IPS-15b (cell line): Measurements from ENCODE around the gene HYPK.

Experiments used
- H3K27me3 ChIP-seq: one replicate; pipeline ENCODE4 v1.6.1; 2013; ENCODE audit warnings: low read length; ENCODE audit not compliant: control insufficient read depth, insufficient read depth
- H3K36me3 ChIP-seq: one replicate; pipeline ENCODE4 v1.6.1; 2013; ENCODE audit warnings: low read length; ENCODE audit not compliant: control insufficient read depth, insufficient read depth
- H3K4me1 ChIP-seq: one replicate; pipeline ENCODE4 v1.6.1; 2013; ENCODE audit warnings: mild to moderate bottlenecking, low read length; ENCODE audit not compliant: control insufficient read depth, insufficient read depth
- H3K4me3 ChIP-seq: one replicate; pipeline ENCODE4 v1.5.1; 2013; ENCODE audit warnings: low read depth, low read length
- H3K9ac ChIP-seq: one replicate; pipeline ENCODE4 v1.6.1; 2013; ENCODE audit warnings: low read depth, mild to moderate bottlenecking, low read length
- H3K9me3 ChIP-seq: one replicate; pipeline ENCODE4 v1.6.1; 2013; ENCODE audit warnings: mild to moderate bottlenecking, low read length; ENCODE audit not compliant: control insufficient read depth, insufficient read depth

HYPK gene

GRCh38 chr15:43777267-43777914 is 23.0 kb upstream of the HYPK start:
- H3K9ac ChIP-seq: peak overlapping the region; percentile 47

GRCh38 chr15:43779016-43779415 is 21.4 kb upstream of the HYPK start:
- Histone ChIP-seq H3K36me3 (no peaks in the 10 kb centered on the region), H3K4me1 (peaks cover 9% of the 10 kb centered on the region), H3K9ac (no peak overlapping the region), H3K9me3 (no peaks in the 10 kb centered on the region), H3K4me3 (no peak overlapping the region), H3K27me3 (no peaks in the 10 kb centered on the region)

More at GRCh38 chr15:43777267-43777914, 23.0 kb upstream of the HYPK start:
- Histone ChIP-seq H3K27me3 (no peaks in the 10 kb centered on the region), H3K4me1 (peaks cover 9% of the 10 kb centered on the region), H3K9me3 (no peaks in the 10 kb centered on the region), H3K4me3 (peak overlapping the region; percentile 83), H3K36me3 (peaks cover 5% of the 10 kb centered on the region)

- no peak overlapping the region for H3K9ac ChIP-seq
- H3K4me3 ChIP-seq: no peak overlapping the region
- H3K36me3 ChIP-seq: peaks cover 15% of the 10 kb centered on the region
- peaks cover 8% of the 10 kb centered on the region for H3K4me1 ChIP-seq
- H3K27me3 ChIP-seq: no peaks in the 10 kb centered on the region
- no peaks in the 10 kb centered on the region for H3K9me3 ChIP-seq
Observed at GRCh38 chr15:43789409-43789808, 11.0 kb upstream of the HYPK start.

- H3K9me3 ChIP-seq: no peaks in the 10 kb centered on the region
Observed at GRCh38 chr15:43791993-43792760, 8.2 kb upstream of the HYPK start, which contains the start of gene SERF2. SERF2 (plus strand) TSS chr15:43792320; CDS start chr15:43792377, 57 bp downstream.

GRCh38 chr15:43792761-43793476 is 7.5 kb upstream of the HYPK start:
- Histone ChIP-seq H3K4me1 (peaks cover 28% of the 10 kb centered on the region), H3K9ac (peak overlapping the region; percentile 98), H3K9me3 (no peaks in the 10 kb centered on the region), H3K27me3 (no peaks in the 10 kb centered on the region), H3K4me3 (peak overlapping the region; percentile 97), H3K36me3 (peaks cover 31% of the 10 kb centered on the region)

More at GRCh38 chr15:43791993-43792760, 8.2 kb upstream of the HYPK start, which contains the start of gene SERF2:
- Histone ChIP-seq H3K4me3 (peak within 1 kb of the TSS; percentile 97), H3K27me3 (no peaks in the 10 kb centered on the region), H3K36me3 (peaks cover 29% of the 10 kb centered on the region), H3K9ac (peak within 1 kb of the TSS; percentile 98), H3K4me1 (peaks cover 28% of the 10 kb centered on the region)

GRCh38 chr15:43793647-43794046 is 6.8 kb upstream of the HYPK start:
- Histone ChIP-seq H3K9ac (peak overlapping the region; percentile 98), H3K9me3 (no peaks in the 10 kb centered on the region), H3K4me1 (peaks cover 28% of the 10 kb centered on the region), H3K4me3 (peak overlapping the region; percentile 97), H3K36me3 (peaks cover 31% of the 10 kb centered on the region), H3K27me3 (no peaks in the 10 kb centered on the region)

GRCh38 chr15:43794269-43795037 is 5.9 kb upstream of the HYPK start:
- H3K9me3 ChIP-seq: no peaks in the 10 kb centered on the region
- H3K27me3 ChIP-seq: no peaks in the 10 kb centered on the region
- no peak overlapping the region for H3K4me3 ChIP-seq
- peaks cover 28% of the 10 kb centered on the region for H3K4me1 ChIP-seq
- H3K36me3 ChIP-seq: peaks cover 31% of the 10 kb centered on the region
- peak overlapping the region; percentile 98 for H3K9ac ChIP-seq

- Histone ChIP-seq H3K4me1 (peaks cover 34% of the 10 kb centered on the region), H3K4me3 (no peak overlapping the region), H3K27me3 (no peaks in the 10 kb centered on the region), H3K9me3 (no peaks in the 10 kb centered on the region), H3K9ac (no peak overlapping the region), H3K36me3 (peaks cover 31% of the 10 kb centered on the region)
Observed at GRCh38 chr15:43795197-43795596, 5.2 kb upstream of the HYPK start.

- H3K27me3 ChIP-seq: no peaks in the 10 kb centered on the region
- H3K36me3 ChIP-seq: peaks cover 31% of the 10 kb centered on the region
- no peaks in the 10 kb centered on the region for H3K9me3 ChIP-seq
- H3K9ac ChIP-seq: no peak overlapping the region
- H3K4me3 ChIP-seq: no peak overlapping the region
- H3K4me1 ChIP-seq: peaks cover 35% of the 10 kb centered on the region
Observed at GRCh38 chr15:43795997-43796396, 4.4 kb upstream of the HYPK start.

GRCh38 chr15:43796566-43796965 is 3.8 kb upstream of the HYPK start:
- no peak overlapping the region for H3K4me3 ChIP-seq
- peaks cover 35% of the 10 kb centered on the region for H3K4me1 ChIP-seq
- H3K9ac ChIP-seq: no peak overlapping the region
- H3K9me3 ChIP-seq: no peaks in the 10 kb centered on the region
- H3K36me3 ChIP-seq: peaks cover 31% of the 10 kb centered on the region
- no peaks in the 10 kb centered on the region for H3K27me3 ChIP-seq
